ENCODE results near the gene PRORP. TPM values are rescaled to one million over a fixed set of nuclear protein-coding genes. Genes with fewer than 3 reads are reported as not detected.

PRORP gene
- total RNA-seq (2016; rRNA removed; fragmentation: Illumina TruSeq; extraction: Trizol) (88.7 and 131 TPM in 2 replicates), polyA plus RNA-seq (2011; rRNA removed) (39.5 and 48.9 TPM in 2 replicates), polyA minus RNA-seq (2011; rRNA and poly(A)+ RNA removed; ENCODE audit: low replicate concordance) (52.8 and 83.3 TPM in 2 replicates), Bru-seq, nascent RNA (percentile 91 among the genes with signal in this experiment), BruChase-seq, experiment 1, labeled RNA remaining after a 6-hour chase (percentile 97 among the genes with signal in this experiment), BruChase-seq, experiment 2, labeled RNA remaining after a 2-hour chase (percentile 94 among the genes with signal in this experiment)
- total RNA-seq (2016; cell fraction: cytosol; rRNA removed; fragmentation: Illumina TruSeq; extraction: Trizol; ENCODE audit: low read depth) = 13.8 and 16.8 TPM in 2 replicates
- 92.4 and 130 TPM in 2 replicates for total RNA-seq (2016; cell fraction: insoluble cytoplasmic fraction; rRNA removed; fragmentation: Illumina TruSeq; extraction: Trizol)
- total RNA-seq (2016; cell fraction: membrane; rRNA removed; fragmentation: Illumina TruSeq; extraction: Trizol) = 35.4 and 42.4 TPM in 2 replicates
- 90.7 and 94.1 TPM in 2 replicates for total RNA-seq (2016; cell fraction: nucleus; rRNA removed; fragmentation: Illumina TruSeq; extraction: Trizol)
- polyA plus RNA-seq (2011; cell fraction: cytosol; rRNA removed) = 31.7 and 35.0 TPM in 2 replicates
- 48.8 and 58.1 TPM in 2 replicates for polyA plus RNA-seq (2011; cell fraction: nucleus; rRNA removed)
- polyA plus RNA-seq (2012) = 28.3 and 37.5 TPM in 2 replicates
- polyA plus RNA-seq (2016; cell fraction: cytosol; fragmentation: Illumina TruSeq; extraction: Trizol; ENCODE audit: low read depth) = 19.5 and 19.9 TPM in 2 replicates
- 109 and 122 TPM in 2 replicates for polyA plus RNA-seq (2016; cell fraction: insoluble cytoplasmic fraction; fragmentation: Illumina TruSeq; extraction: Trizol; ENCODE audit: low read depth)
- 35.4 and 36.9 TPM in 2 replicates for polyA plus RNA-seq (2016; cell fraction: membrane; fragmentation: Illumina TruSeq; extraction: Trizol; ENCODE audit: low read depth)
- polyA plus RNA-seq (2016; cell fraction: nucleus; fragmentation: Illumina TruSeq; extraction: Trizol; ENCODE audit: insufficient read depth, low read depth) = 57.9 and 59.7 TPM in 2 replicates
- polyA minus RNA-seq (2011; cell fraction: cytosol; rRNA and poly(A)+ RNA removed) = 20.3 and 21.2 TPM in 2 replicates
- 93.3 and 97.1 TPM in 2 replicates for polyA minus RNA-seq (2011; cell fraction: nucleus; rRNA and poly(A)+ RNA removed)
- long read RNA-seq, experiment 1, full-length matches to known transcripts = 20 of 35 reads
- long read RNA-seq, experiment 1, partial matches to known transcripts = 7 of 35 reads
- long read RNA-seq, experiment 1, other reads (novel, unspliced or antisense) = 8 of 35 reads
- long read RNA-seq, experiment 2, transcript KIAA0391-211 (7 exons, 1,406 nt) = minor isoform, 5 of 60 reads
- long read RNA-seq, experiment 2, transcript KIAA0391-203 (8 exons, 2,611 nt) = major isoform, 12 of 60 reads
- long read RNA-seq, experiment 2, partial matches to known transcripts = 30 of 60 reads
- long read RNA-seq, experiment 2, other reads (novel, unspliced or antisense) = 11 of 60 reads

GRCh38 chr14:35121887-35122695 is at the start of gene PRORP, which contains the start of gene PPP2R3C:
TSS of gene PRORP (plus strand) at chr14:35122552. CDS start at chr14:35123246, 694 bp downstream.
TSS of gene PPP2R3C (minus strand) at chr14:35121990. CDS start at chr14:35121959, 31 bp downstream.
- Histone ChIP-seq H4K20me1 (ENCODE audit: insufficient read depth, low read length) (no peaks in the 10 kb centered on the region), H3K27me3 (ENCODE audit: control insufficient read depth in 1 of 2, insufficient read depth in 2 of 2, low read length in 2 of 2) (peaks cover 0 to 5% of the 10 kb centered on the region in 2 experiments; a peak in 2 of 5 replicates), H3K4me1 (ENCODE audit: insufficient read depth, low read length) (peaks cover 67% of the 10 kb centered on the region), H3K36me3 (replicated peaks in 1 of 2; ENCODE audit: control insufficient read depth in 1 of 2, insufficient read depth in 2 of 2, low read length in 2 of 2) (peaks cover under 1% of the 10 kb centered on the region in 2 experiments; a peak in 3 of 5 replicates), H3K9ac (ENCODE audit: insufficient read depth, low read depth, low read length) (peak within 1 kb of the TSS; percentile 90), H3K79me2 (ENCODE audit: insufficient read depth, low read length) (peaks cover 35% of the 10 kb centered on the region), H3K4me2 (ENCODE audit: low read depth, low read length) (peak within 1 kb of the TSS; percentile 86), H3K4me3 (replicated peaks in 1 of 3; ENCODE audit: insufficient read depth in 1 of 3, low read depth in 2 of 3, low read length in 3 of 3) (peak within 1 kb of the TSS; percentile 82 to 97 (median 86)), H2AFZ (ENCODE audit: low read length) (peak within 1 kb of the TSS; percentile 94), H3K9me3 (ENCODE audit: low read length) (no peaks in the 10 kb centered on the region), H3K27ac (ENCODE audit: extremely low read length, insufficient read depth, low read length) (peak within 1 kb of the TSS; percentile 91)
- intact Hi-C loops (cut with micrococcal nuclease; ENCODE audit: unreplicated experiment) (loop anchor here (1.0 to 10.0 kb wide), 7 partner anchors 76 to 683 kb away; partner anchors contain the start of genes FAM177A1, PSMA6, RALGAPA1 and SRP54), in situ Hi-C loops (cut with HindIII; ENCODE audit: extremely low pct_ligation_motif_present, low pct_unique_long_range_greater_than_20kb) (loop anchor here (5.0 kb wide), 1 partner anchor 285 kb away; no protein-coding TSS in a partner anchor)
- ChIA-PET POLR2A (interaction anchor here (0.5 to 4.5 kb wide), 37 partner anchors 9 to 704 kb away, joined by 3 to 78 read pairs (median 4); partner anchors contain the start of genes BAZ1A, BRMS1L, FAM177A1 and NFKBIA), CTCF (ENCODE audit: low intra/inter-chr PET ratio, low total read pairs) (no interaction called here)
- BruUV-seq (replicated peaks) = TSS peak; percentile 66
- ATAC-seq = peak; percentile 94
- peak; percentile 98 for DNase-seq (ENCODE audit: low spot score)
- WGBS (ENCODE audit: low lambda C conversion rate) = 2% methylated on average over 57 of the region's 57 CpGs
- FAIRE-seq = peak; percentile 26
- TF ChIP-seq KIAA2018 (CRISPR knock-in tag; IDR thresholded peaks at IDR 0.05; ENCODE audit: borderline replicate concordance) = peak; percentile 26; the same call in 1 of the 2 replicates
- TF ChIP-seq ZNF431 (CRISPR knock-in tag; IDR thresholded peaks at IDR 0.05; ENCODE audit: borderline replicate concordance, low read depth) = peak; percentile 85
- peak; percentile 51; the same call in 1 of the 2 replicates for TF ChIP-seq CENPT (CRISPR knock-in tag; IDR thresholded peaks at IDR 0.05; ENCODE audit: low read depth)
- 0 out of 2 replicates have a peak, but pooled peaks have one; percentile 4 for TF ChIP-seq CEBPG (CRISPR knock-in tag; IDR thresholded peaks at IDR 0.05)
- TF ChIP-seq ZNF816 (CRISPR knock-in tag; IDR thresholded peaks at IDR 0.05; ENCODE audit: borderline replicate concordance) = peak; percentile 96

Data from HepG2 (cell line).